Stimulated activated effector memory CD8-positive, alpha-beta T cell treated with anti-CD3 and anti-CD28 coated beads, Interleukin-12 subunit alpha, Interleukin-12 subunit beta, amount 100 ng/mL, for 72 hours (primary cell): ENCODE results near the gene PPIE.
"Not testable (repeated sequence)": the region's sequence is repeated elsewhere in the genome, so short reads cannot be mapped to it uniquely, and the experiment has no call there.

Experiments
- ATAC-seq: fragments of 150-1000 bp; cut with Tn5 transposase; 2 replicates; pipeline ENCODE4 v1.10.0; 2021
- DNase-seq, 2 donors: peaks; one replicate each; pipeline ENCODE4 v3.0.0; 2021 to 2022; ENCODE audit warnings: low spot score in 2 of 2
- H3K27ac Mint-ChIP-seq: one replicate; pipeline ENCODE4 v1.8.0; 2022; ENCODE audit warnings: mild to moderate bottlenecking, mixed read lengths
- H3K36me3 Mint-ChIP-seq: one replicate; pipeline ENCODE4 v1.8.0; 2022; ENCODE audit warnings: mild to moderate bottlenecking, mixed read lengths
- H3K4me1 Mint-ChIP-seq: one replicate; pipeline ENCODE4 v1.8.0; 2022; ENCODE audit warnings: mixed read lengths
- H3K4me3 Mint-ChIP-seq: one replicate; pipeline ENCODE4 v1.8.0; 2022; ENCODE audit warnings: mild to moderate bottlenecking, mixed read lengths
- H3K9me3 Mint-ChIP-seq: one replicate; pipeline ENCODE4 v1.8.0; 2022; ENCODE audit warnings: mixed read lengths

PPIE gene

DNA sequence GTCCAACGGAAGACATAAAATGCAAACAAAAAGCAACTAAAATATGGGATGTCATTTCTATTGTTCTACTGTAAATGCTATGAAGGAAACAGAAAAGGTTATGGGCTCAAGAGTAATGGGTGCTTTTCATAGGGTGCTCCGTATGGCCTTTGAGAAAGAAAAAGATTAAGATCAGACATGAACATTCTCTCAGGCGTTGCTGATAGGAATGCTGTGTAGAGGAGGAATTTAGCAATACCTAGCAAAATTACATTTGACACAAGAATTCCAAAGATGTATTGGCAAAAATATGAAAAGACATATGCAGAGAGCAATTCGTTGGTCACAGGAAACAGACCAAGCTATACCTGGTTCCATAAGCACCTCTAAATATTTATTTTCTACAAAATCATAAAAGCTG, 38.2 kb downstream of the PPIE start:
- H3K36me3 Mint-ChIP-seq: no peaks in the 10 kb centered on the region
- H3K9me3 Mint-ChIP-seq: no peaks in the 10 kb centered on the region
- DNase-seq (no peak), ATAC-seq (no peak)
- no peak overlapping the region for H3K27ac Mint-ChIP-seq
- H3K4me3 Mint-ChIP-seq: no peak overlapping the region
- H3K4me1 Mint-ChIP-seq: peaks cover 5% of the 10 kb centered on the region

GRCh38 chr1:39777306-39777705, 38.6 kb downstream of the PPIE start:
- DNase-seq (no peak), ATAC-seq (no peak)
- Mint-ChIP-seq H3K4me3 (no peak overlapping the region), H3K4me1 (peaks cover 5% of the 10 kb centered on the region), H3K9me3 (no peaks in the 10 kb centered on the region), H3K27ac (no peak overlapping the region), H3K36me3 (no peaks in the 10 kb centered on the region)

DNA sequence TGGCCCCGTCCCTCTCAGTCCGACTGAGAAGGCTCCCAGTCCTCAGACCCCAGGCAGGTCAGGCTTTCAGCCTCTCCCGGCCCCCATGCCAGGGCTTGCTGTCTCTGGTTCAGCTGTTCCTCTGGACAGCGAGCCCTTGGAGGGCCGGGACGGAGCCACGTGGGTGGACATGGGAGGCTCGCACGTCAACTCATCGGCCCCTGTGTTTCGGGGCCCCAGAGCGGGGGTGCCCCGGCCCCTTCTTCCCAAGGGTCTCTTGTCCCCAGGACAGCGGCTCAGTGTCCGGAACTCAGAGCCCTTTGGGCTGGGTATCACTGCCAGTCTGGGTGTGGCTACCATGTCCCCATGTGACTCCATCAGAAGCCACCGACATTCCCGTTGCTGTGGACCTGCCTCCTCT, 39.2 kb downstream of the PPIE start:
- not testable (repeated sequence) for H3K4me1 Mint-ChIP-seq, H3K9me3 Mint-ChIP-seq, DNase-seq, H3K27ac Mint-ChIP-seq, ATAC-seq, H3K4me3 Mint-ChIP-seq, H3K36me3 Mint-ChIP-seq

DNA sequence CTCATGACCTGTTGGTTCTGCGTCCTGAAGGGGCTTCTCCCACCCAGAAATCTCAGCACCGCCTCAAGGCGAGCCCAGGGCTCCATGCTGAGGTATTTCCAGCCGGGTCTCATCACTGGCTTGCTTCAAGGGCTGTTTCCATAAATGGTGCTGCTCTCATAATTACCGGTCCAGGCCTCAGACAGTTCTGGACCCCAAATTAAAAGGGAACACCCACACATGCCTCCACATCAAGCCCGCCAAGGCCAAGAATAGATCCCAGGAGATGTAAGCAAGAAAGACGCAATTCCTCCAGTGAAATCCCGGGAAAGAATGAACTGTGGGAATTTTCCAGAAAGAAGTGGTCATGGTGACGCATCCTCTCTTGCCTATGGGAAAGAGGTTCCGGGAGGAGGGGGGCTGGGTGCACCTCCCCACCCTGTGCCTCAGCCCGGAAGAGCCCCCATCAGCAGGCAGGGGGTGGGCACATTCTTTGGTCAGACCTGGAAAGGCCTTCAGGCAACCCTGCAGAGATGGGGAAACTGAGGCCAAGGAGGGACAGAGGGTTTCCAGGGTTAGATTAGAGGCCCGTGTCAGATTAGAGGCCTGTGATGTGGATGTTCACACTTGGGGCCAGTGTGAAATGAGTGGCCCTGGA, 39.9 kb downstream of the PPIE start:
- H3K27ac Mint-ChIP-seq, ATAC-seq, H3K4me1 Mint-ChIP-seq, H3K4me3 Mint-ChIP-seq, H3K36me3 Mint-ChIP-seq, H3K9me3 Mint-ChIP-seq, DNase-seq: not testable (repeated sequence)

DNA sequence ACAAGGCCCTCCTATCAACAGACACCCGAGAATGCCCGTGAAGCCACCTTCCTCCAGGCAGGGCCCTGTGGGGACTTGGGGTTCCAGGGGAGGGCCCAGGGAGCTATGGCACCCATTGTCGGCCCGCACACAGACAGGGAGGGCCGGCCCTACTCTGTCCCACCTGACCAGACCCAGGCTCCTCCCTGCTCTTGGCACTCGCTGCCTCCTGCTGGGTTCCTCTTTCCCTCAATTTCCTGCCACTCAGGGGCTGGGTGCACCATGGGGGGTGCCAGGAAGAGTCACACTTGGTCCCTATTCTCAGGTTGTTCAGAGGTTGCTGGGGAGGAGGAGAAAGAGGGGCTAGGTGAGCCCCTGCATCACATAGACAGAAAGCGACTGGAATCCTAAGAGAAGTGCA, 40.5 kb downstream of the PPIE start:
- H3K4me1 Mint-ChIP-seq: peaks cover 5% of the 10 kb centered on the region
- no peaks in the 10 kb centered on the region for H3K9me3 Mint-ChIP-seq
- no peaks in the 10 kb centered on the region for H3K36me3 Mint-ChIP-seq
- DNase-seq (no peak), ATAC-seq (no peak)
- no peak overlapping the region for H3K27ac Mint-ChIP-seq
- H3K4me3 Mint-ChIP-seq: no peak overlapping the region

DNA sequence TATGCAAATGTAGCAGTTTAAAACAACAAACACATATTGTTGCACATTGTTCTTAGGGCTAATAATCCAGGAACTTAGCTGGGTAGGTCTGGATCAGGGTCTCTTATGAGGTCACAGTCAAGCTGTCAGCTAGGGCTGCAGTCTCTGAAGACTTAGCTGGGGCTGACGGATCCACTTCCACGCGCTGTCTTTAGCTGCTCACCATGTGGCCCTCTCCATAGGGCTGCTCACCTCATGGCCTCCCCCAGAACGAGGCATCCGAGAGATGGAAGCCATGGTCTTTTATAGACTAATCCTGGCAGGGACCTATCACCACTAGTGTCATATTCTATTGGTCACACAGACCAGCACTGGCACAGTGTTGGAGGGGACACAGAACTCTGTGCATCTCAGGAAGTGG, 41.1 kb downstream of the PPIE start:
- DNase-seq (no peak), ATAC-seq (no peak)
- no peaks in the 10 kb centered on the region for H3K9me3 Mint-ChIP-seq
- no peak overlapping the region for H3K4me3 Mint-ChIP-seq
- no peaks in the 10 kb centered on the region for H3K36me3 Mint-ChIP-seq
- H3K4me1 Mint-ChIP-seq: peaks cover 5% of the 10 kb centered on the region
- H3K27ac Mint-ChIP-seq: no peak overlapping the region

GRCh38 chr1:39781349-39781715, 42.6 kb downstream of the PPIE start:
- ATAC-seq (no peak), DNase-seq (no peak)
- no peak overlapping the region for H3K4me3 Mint-ChIP-seq
- peaks cover 2% of the 10 kb centered on the region for H3K4me1 Mint-ChIP-seq
- H3K9me3 Mint-ChIP-seq: no peaks in the 10 kb centered on the region
- H3K27ac Mint-ChIP-seq: no peak overlapping the region
- H3K36me3 Mint-ChIP-seq: no peaks in the 10 kb centered on the region

GRCh38 chr1:39782103-39782502, 43.4 kb downstream of the PPIE start:
- H3K27ac Mint-ChIP-seq: no peak overlapping the region
- ATAC-seq (no peak), DNase-seq (no peak)
- H3K4me1 Mint-ChIP-seq: no peaks in the 10 kb centered on the region
- no peaks in the 10 kb centered on the region for H3K9me3 Mint-ChIP-seq
- H3K4me3 Mint-ChIP-seq: no peak overlapping the region
- H3K36me3 Mint-ChIP-seq: no peaks in the 10 kb centered on the region

- not testable (repeated sequence) for H3K27ac Mint-ChIP-seq, H3K4me1 Mint-ChIP-seq, H3K9me3 Mint-ChIP-seq, ATAC-seq, H3K36me3 Mint-ChIP-seq, DNase-seq, H3K4me3 Mint-ChIP-seq
These were observed 44.0 kb downstream of the PPIE start for GRCh38 chr1:39782685-39783084.

DNA sequence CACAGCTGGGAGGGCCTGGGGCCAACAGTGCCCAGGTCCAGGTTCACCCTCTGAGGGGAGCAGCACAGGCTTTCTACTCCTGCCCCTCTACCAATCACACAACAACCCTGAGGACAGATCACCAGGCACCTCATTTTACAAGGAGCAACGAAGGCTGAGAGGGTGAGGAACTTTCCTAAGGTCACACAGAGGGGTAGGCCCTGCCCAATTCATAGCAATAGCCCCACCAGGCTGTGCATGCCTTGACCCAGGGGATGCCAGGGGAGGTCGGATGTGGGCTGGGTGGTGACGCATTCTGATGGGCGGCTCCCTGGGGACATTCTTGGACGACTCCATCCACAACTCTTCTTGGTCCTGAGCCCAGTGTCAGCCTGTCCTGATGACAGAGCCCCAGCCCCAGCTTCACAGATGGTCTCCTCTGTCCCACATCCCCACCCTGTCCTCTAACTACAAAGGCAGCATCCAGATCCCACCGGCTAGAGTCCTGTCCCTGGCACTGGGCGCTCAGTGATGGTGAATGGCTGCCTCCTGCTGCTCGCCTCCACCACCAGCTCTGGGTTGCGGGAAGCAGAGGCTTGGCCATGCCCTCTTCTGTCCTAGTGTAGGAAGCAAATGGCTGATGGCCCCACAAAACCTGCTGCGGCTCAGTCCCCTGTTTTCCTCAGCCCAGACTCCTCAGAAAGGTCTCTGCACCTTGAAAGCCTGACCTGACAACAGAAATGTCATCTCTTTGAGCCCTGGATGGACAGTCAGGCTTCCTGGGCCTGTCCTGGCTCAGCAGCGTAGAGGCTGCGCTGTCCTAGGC, 47.8 kb downstream of the PPIE start:
- H3K27ac Mint-ChIP-seq, H3K36me3 Mint-ChIP-seq, H3K4me1 Mint-ChIP-seq, ATAC-seq, DNase-seq, H3K9me3 Mint-ChIP-seq: not testable (repeated sequence)
- peak overlapping the region; percentile 37 for H3K4me3 Mint-ChIP-seq

DNA sequence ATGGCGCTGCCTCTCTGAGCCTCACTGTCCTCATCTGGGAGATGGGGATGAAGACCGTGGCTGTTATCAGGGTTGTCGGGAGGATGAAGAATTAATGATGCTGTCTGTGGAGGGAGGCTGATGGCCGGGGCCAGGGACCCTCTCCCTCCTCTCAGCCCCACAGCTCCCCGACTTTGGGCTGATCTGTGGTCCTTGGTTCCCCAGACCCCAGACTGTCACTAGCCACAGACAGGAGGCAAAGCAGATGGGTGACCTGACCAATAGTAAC, 48.4 kb downstream of the PPIE start:
- not testable (repeated sequence) for ATAC-seq, DNase-seq, H3K36me3 Mint-ChIP-seq, H3K9me3 Mint-ChIP-seq, H3K27ac Mint-ChIP-seq, H3K4me1 Mint-ChIP-seq
- H3K4me3 Mint-ChIP-seq: peak overlapping the region; percentile 37

- Mint-ChIP-seq H3K4me1 (peaks cover 7% of the 10 kb centered on the region), H3K27ac (no peak overlapping the region), H3K36me3 (no peaks in the 10 kb centered on the region), H3K4me3 (peak overlapping the region; percentile 37), H3K9me3 (no peaks in the 10 kb centered on the region)
- DNase-seq (no peak), ATAC-seq (no peak)
These were observed 48.8 kb downstream of the PPIE start for GRCh38 chr1:39787468-39787867.

- H3K4me1 Mint-ChIP-seq, H3K9me3 Mint-ChIP-seq, H3K27ac Mint-ChIP-seq, H3K36me3 Mint-ChIP-seq, DNase-seq, ATAC-seq: not testable (repeated sequence)
- peak overlapping the region; percentile 37 for H3K4me3 Mint-ChIP-seq
These were observed 49.3 kb downstream of the PPIE start for GRCh38 chr1:39787964-39788363.

DNA sequence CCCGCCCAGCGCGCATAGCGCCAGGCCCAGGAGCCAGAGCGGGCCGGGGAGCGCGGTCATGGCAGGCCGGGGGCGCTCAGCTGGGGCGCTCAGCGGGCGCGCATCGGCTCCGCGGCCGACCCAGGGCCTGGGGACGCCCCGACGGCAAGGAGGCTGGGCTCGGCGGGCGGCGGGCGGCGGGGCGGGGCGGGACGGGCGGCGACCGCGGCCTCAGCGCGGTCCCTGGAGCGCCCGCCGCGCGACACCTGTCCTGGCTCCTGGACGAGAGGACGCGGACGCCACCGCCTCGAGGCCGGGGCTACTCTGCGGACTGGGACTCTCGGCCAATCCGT, 49.7 kb downstream of the PPIE start:
- H3K27ac Mint-ChIP-seq: no peak overlapping the region
- H3K9me3 Mint-ChIP-seq: no peaks in the 10 kb centered on the region
- peaks cover 7% of the 10 kb centered on the region for H3K4me1 Mint-ChIP-seq
- ATAC-seq: peak; percentile 11
- H3K36me3 Mint-ChIP-seq: no peaks in the 10 kb centered on the region
- DNase-seq: no peak
- H3K4me3 Mint-ChIP-seq: no peak overlapping the region

- Mint-ChIP-seq H3K27ac (peak within 1 kb of the TSS; percentile 52), H3K36me3 (no peaks in the 10 kb centered on the region), H3K9me3 (no peaks in the 10 kb centered on the region), H3K4me3 (peak within 1 kb of the TSS; percentile 74), H3K4me1 (peaks cover 7% of the 10 kb centered on the region)
- peak; percentile 45 to 81 for DNase-seq
- ATAC-seq: peak; percentile 83
These were observed 50.3 kb downstream of the PPIE start, which contains the start of gene BMP8B for GRCh38 chr1:39788758-39789570. Gene BMP8B (minus strand): TSS chr1:39788865. CDS start chr1:39788485, 380 bp downstream.
